ENCODE measurements around the gene ST6GAL1.
A peak's percentile ranks its signal among the peaks of the same experiment; 100 is the strongest.

ST6GAL1 gene

GRCh38 chr3:186917512-186918312, 12.6 kb upstream of the ST6GAL1 start:
- DNase-seq = no peak

GRCh38 chr3:186920301-186920700, 10.0 kb upstream of the ST6GAL1 start:
- DNase-seq = no peak

- no peak for DNase-seq
These were observed 9.5 kb upstream of the ST6GAL1 start for GRCh38 chr3:186920796-186921195.

GRCh38 chr3:186921578-186921977, 8.7 kb upstream of the ST6GAL1 start:
- DNase-seq = no peak

- no peak for DNase-seq
These were observed 8.1 kb upstream of the ST6GAL1 start for GRCh38 chr3:186922224-186922623.

- DNase-seq = no peak
These were observed 7.5 kb upstream of the ST6GAL1 start for GRCh38 chr3:186922790-186923189.

- DNase-seq = no peak
These were observed 7.1 kb upstream of the ST6GAL1 start for GRCh38 chr3:186923241-186923640.

- DNase-seq = no peak
These were observed 4.5 kb upstream of the ST6GAL1 start for GRCh38 chr3:186925826-186926225.

- no peak for DNase-seq
These were observed 1.1 kb upstream of the ST6GAL1 start for GRCh38 chr3:186929186-186929585.

- no peak for DNase-seq
These were observed 641 bp upstream of the ST6GAL1 start for GRCh38 chr3:186929685-186930084.

GRCh38 chr3:186930641-186931531, 560 bp downstream of the ST6GAL1 start:
- DNase-seq = peak; percentile 60

- peak; percentile 68 for DNase-seq
These were observed 1.4 kb downstream of the ST6GAL1 start for GRCh38 chr3:186931532-186932280.

GRCh38 chr3:186932281-186933181, 2.2 kb downstream of the ST6GAL1 start:
- no peak for DNase-seq

- no peak for DNase-seq
These were observed 3.5 kb downstream of the ST6GAL1 start for GRCh38 chr3:186933816-186934215.

- DNase-seq = no peak
These were observed 4.8 kb downstream of the ST6GAL1 start for GRCh38 chr3:186935133-186935532.

GRCh38 chr3:186937017-186937875, 6.9 kb downstream of the ST6GAL1 start:
- no peak for DNase-seq

- no peak for DNase-seq
These were observed 8.4 kb downstream of the ST6GAL1 start for GRCh38 chr3:186938716-186939115.

GRCh38 chr3:186939536-186939935, 9.2 kb downstream of the ST6GAL1 start:
- DNase-seq = no peak

- no peak for DNase-seq
These were observed 10.6 kb downstream of the ST6GAL1 start for GRCh38 chr3:186940967-186941366.

- DNase-seq = no peak
These were observed 11.8 kb downstream of the ST6GAL1 start for GRCh38 chr3:186942168-186942567.

- DNase-seq = no peak
These were observed 15.0 kb downstream of the ST6GAL1 start for GRCh38 chr3:186945255-186945823.

All from activated CD8-positive, alpha-beta memory T cell treated with anti-CD3 and anti-CD28 coated beads, Interleukin-2, amount 50 U/mL, for 4 hours (primary cell).